Type B pancreatic cell (in vitro differentiated cells): ENCODE data around the gene OR10C1. TPM values are rescaled to one million over a fixed set of nuclear protein-coding genes. Genes with fewer than 3 reads are reported as not detected.

ENCODE experiments used
- DNase-seq: peaks from one replicate; pipeline ENCODE4 v3.0.0; 2021; ENCODE audit warnings: mixed read lengths; ENCODE audit not compliant: unreplicated experiment; ENCODE audit errors: extremely low spot score
- H3K27ac Mint-ChIP-seq: 2 replicates; pipeline ENCODE4 v1.8.0; 2021; ENCODE audit warnings: mild to moderate bottlenecking, mixed read lengths
- H3K27me3 Mint-ChIP-seq: 2 replicates; pipeline ENCODE4 v1.8.0; 2021; ENCODE audit warnings: mixed read lengths
- H3K36me3 Mint-ChIP-seq: 2 replicates; pipeline ENCODE4 v1.8.0; 2021; ENCODE audit warnings: mixed read lengths
- H3K4me1 Mint-ChIP-seq: one replicate; pipeline ENCODE4 v1.8.0; 2021; ENCODE audit warnings: mixed read lengths; ENCODE audit not compliant: unreplicated experiment
- H3K4me3 Mint-ChIP-seq: 2 replicates; pipeline ENCODE4 v1.8.0; 2021; ENCODE audit warnings: mild to moderate bottlenecking, mixed read lengths
- H3K9me3 Mint-ChIP-seq: 2 replicates; pipeline ENCODE4 v1.8.0; 2021; ENCODE audit warnings: mixed read lengths
- CTCF ChIP-seq: fragments of 200-600 bp; sonication (generic); conservative IDR thresholded peaks from 2 replicates; pipeline ENCODE4 v1.5.0; 2021; ENCODE audit warnings: antibody characterized with exemption, mild to moderate bottlenecking
- total RNA-seq: library from RNA; stranded (reverse); gene quantifications from 2 replicates; pipeline ENCODE4 v1.2.1, GENCODE V29; 2021; ENCODE audit warnings: low replicate concordance

OR10C1 gene
- total RNA-seq, 1 donor from 2014 or later = not detected

DNA sequence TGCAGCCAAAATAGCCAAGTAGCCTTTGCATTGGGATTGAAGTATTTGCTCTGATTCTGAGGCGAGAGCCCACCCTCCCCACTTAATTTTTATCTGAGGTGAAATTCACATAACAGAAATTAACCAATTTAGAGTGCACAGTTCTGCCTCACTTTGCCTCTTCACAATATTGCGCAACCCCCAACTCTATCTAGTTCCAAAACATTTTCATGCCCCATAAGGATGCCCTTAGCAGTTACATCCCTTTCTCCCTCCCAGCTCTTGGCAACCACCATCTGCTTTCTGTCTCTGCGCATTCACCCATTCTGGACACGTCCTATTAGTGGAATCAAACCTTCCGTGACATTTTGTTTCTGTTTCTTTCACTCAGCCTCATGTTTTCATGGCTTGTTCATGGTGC is 39.6 kb downstream of the OR10C1 start:
- Mint-ChIP-seq H3K9me3 (no peaks in the 10 kb centered on the region), H3K4me1 (no peaks in the 10 kb centered on the region), H3K36me3 (no peaks in the 10 kb centered on the region), H3K27me3 (peaks cover 11% of the 10 kb centered on the region), H3K27ac (no peak overlapping the region), H3K4me3 (no peak overlapping the region)
- no peak for DNase-seq
- no peak for TF ChIP-seq CTCF

GRCh38 chr6:29479560-29479959 is 40.5 kb downstream of the OR10C1 start:
- Mint-ChIP-seq H3K36me3 (no peaks in the 10 kb centered on the region), H3K27ac (no peak overlapping the region), H3K27me3 (peaks cover 11% of the 10 kb centered on the region), H3K4me1 (no peaks in the 10 kb centered on the region), H3K9me3 (no peaks in the 10 kb centered on the region), H3K4me3 (no peak overlapping the region)
- TF ChIP-seq CTCF = no peak
- DNase-seq = no peak

DNA sequence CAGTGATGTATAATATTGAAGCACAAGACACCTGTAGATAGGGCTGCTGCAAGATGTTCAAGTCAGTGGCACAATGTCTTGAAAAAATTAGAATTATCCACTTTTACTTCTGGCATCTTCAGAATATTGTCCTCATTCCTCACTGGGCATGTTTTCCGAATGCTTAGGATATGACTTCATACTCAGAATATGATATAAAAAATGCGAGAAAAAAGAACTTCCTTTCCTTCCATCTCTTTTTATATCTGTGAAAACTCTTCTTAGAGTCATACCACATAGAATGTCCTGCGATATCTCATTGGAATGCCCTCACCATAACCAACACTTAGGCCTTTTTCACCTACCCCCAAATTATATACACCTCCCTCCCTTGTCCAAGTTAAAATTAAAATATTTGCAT is 44.1 kb downstream of the OR10C1 start:
- H3K9me3 Mint-ChIP-seq = no peaks in the 10 kb centered on the region
- H3K4me3 Mint-ChIP-seq = no peak overlapping the region
- H3K36me3 Mint-ChIP-seq = no peaks in the 10 kb centered on the region
- no peak for DNase-seq
- no peak overlapping the region for H3K27ac Mint-ChIP-seq
- no peak for TF ChIP-seq CTCF
- H3K27me3 Mint-ChIP-seq = peaks cover 13% of the 10 kb centered on the region
- H3K4me1 Mint-ChIP-seq = no peaks in the 10 kb centered on the region

GRCh38 chr6:29483735-29484134 is 44.6 kb downstream of the OR10C1 start:
- no peak for TF ChIP-seq CTCF
- Mint-ChIP-seq H3K9me3 (no peaks in the 10 kb centered on the region), H3K27me3 (peaks cover 13% of the 10 kb centered on the region), H3K27ac (no peak overlapping the region), H3K4me1 (no peaks in the 10 kb centered on the region), H3K4me3 (no peak overlapping the region), H3K36me3 (no peaks in the 10 kb centered on the region)
- no peak for DNase-seq

DNA sequence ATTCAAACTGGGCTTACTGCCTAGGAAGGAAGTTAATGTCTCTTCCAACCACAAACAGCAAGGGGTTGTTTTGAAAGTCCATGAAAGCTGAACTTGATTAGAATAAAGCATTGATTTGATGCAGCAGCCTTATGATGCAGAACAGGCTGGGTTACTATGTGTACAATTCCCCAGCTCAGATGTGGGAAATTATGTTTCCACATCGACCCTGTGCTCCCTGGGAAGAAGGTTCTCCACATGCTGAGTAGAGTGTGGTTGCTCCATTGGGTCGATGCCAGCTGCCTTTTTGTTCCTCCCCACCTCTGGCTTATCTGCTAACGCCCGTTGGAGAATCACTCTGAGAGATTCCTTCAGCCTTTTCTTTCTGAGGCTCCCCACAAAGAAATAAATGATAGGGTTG is 47.5 kb downstream of the OR10C1 start:
- DNase-seq = no peak
- H3K4me3 Mint-ChIP-seq = no peak overlapping the region
- no peaks in the 10 kb centered on the region for H3K36me3 Mint-ChIP-seq
- H3K27ac Mint-ChIP-seq = no peak overlapping the region
- no peaks in the 10 kb centered on the region for H3K9me3 Mint-ChIP-seq
- H3K4me1 Mint-ChIP-seq = no peaks in the 10 kb centered on the region
- H3K27me3 Mint-ChIP-seq = peaks cover 9% of the 10 kb centered on the region
- no peak for TF ChIP-seq CTCF

DNA sequence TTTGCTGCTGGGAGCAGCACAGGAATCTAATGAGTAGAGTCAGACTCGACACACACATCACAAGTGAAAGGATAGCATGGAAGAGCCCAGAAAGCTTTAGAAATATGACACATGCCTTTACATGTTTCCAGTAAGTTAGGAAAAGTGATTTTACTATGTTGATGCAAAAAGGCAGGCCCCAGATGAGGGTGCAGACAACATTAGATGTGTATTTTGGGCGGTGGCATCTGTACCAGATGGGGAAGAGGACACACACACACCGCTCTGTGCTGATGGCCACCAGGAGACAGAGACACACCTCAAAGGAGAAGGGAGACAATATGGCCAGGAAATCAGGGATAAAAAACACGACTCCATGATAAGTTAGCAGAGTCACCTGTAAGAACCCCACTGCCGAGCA is 48.0 kb downstream of the OR10C1 start:
- H3K36me3 Mint-ChIP-seq = no peaks in the 10 kb centered on the region
- no peak for DNase-seq
- no peak overlapping the region for H3K4me3 Mint-ChIP-seq
- no peaks in the 10 kb centered on the region for H3K9me3 Mint-ChIP-seq
- H3K27me3 Mint-ChIP-seq = peaks cover 9% of the 10 kb centered on the region
- no peak overlapping the region for H3K27ac Mint-ChIP-seq
- TF ChIP-seq CTCF = no peak
- no peaks in the 10 kb centered on the region for H3K4me1 Mint-ChIP-seq
